Measurements from ENCODE around the gene GPX4. TPM values are rescaled to one million over a fixed set of nuclear protein-coding genes. Genes with fewer than 3 reads are reported as not detected.

The GPX4 gene
- total and polyA plus RNA-seq, 9 of the 15 experiments (the other 6 are each of a cell fraction or from before 2014, with no cell fraction given): 61.4 to 661 (median 349) TPM

DNA sequence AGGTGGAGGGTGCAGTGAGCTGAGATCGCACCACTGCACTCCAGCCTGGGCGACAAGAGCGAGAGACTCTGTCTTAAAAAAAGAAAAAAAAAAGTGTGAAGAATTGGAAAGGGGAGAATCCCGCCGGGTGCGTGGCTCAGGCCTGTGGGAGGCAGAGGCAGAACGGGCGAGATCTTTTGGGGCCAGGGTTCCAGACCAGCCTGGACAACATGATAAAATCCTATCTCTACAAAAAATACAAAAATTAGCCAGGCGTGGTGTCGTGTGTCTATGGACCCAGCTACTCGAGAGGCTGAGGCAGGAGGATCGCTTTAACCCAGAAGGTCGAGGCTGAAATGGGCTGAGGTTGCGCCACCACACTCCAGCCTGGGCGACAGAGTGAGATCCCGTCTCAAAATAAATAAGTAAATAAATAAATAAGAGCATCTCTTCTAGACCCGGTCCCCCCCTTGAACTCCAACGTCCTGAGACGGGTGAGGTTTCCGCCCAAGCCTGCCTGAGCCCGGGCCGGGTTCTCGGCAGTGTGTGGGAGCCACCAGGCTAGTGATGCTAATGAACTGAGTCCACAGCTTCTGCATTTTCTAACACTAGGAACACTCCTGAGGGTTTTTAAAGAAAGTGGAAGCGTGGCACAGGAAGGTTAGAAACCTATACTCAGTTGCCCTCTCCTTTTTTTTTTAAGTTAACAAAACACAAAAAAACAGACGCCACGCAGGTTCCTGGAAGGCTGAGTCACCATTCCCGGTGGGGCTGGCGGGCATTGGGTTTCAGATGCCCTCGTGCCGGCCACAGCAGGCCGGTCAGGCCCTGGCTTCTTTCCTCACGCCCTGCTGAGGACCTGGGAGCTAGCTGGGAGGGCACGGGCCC lies 22.0 kb downstream of the GPX4 start (continued):
- TF ChIP-seq KLF16 (IDR thresholded peaks at IDR 0.05): no peak
- no peak for TF ChIP-seq SRSF3 (IDR thresholded peaks at IDR 0.05; ENCODE audit: insufficient read depth, low read length)
- TF ChIP-seq BCOR (IDR thresholded peaks at IDR 0.05): peak; percentile 40; the same call in 1 of the 2 replicates
- TF ChIP-seq TCF7L2 (IDR thresholded peaks at IDR 0.05; ENCODE audit: low read depth, low read length): no peak
- no peak for TF ChIP-seq HDAC3 (IDR thresholded peaks at IDR 0.05; ENCODE audit: borderline replicate concordance, partially characterized antibody)
- no peak for TF ChIP-seq PTBP1 (IDR thresholded peaks at IDR 0.05; ENCODE audit: low read depth, low read length)
- TF ChIP-seq, protein P1, sequence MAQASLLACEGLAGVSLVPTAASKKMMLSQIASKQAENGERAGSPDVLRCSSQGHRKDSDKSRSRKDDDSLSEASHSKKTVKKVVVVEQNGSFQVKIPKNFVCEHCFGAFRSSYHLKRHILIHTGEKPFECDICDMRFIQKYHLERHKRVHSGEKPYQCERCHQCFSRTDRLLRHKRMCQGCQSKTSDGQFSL (CRISPR knock-in tag; IDR thresholded peaks at IDR 0.05): no peak
- TF ChIP-seq, protein P1 (tag; IDR thresholded peaks at IDR 0.05): no peak
- TF ChIP-seq HMG20A (CRISPR knock-in tag; conservative IDR thresholded peaks at IDR 0.05): no peak
- no peak for TF ChIP-seq PPARD (CRISPR knock-in tag; IDR thresholded peaks at IDR 0.05)
- TF ChIP-seq CC2D1A (IDR thresholded peaks at IDR 0.05): peak; percentile 34; the same call in 1 of the 2 replicates
- no peak for TF ChIP-seq CAMTA2 (CRISPR knock-in tag; conservative IDR thresholded peaks at IDR 0.05)
- no peak for TF ChIP-seq RFX7 (CRISPR knock-in tag; IDR thresholded peaks at IDR 0.05)
- TF ChIP-seq, protein P2, sequence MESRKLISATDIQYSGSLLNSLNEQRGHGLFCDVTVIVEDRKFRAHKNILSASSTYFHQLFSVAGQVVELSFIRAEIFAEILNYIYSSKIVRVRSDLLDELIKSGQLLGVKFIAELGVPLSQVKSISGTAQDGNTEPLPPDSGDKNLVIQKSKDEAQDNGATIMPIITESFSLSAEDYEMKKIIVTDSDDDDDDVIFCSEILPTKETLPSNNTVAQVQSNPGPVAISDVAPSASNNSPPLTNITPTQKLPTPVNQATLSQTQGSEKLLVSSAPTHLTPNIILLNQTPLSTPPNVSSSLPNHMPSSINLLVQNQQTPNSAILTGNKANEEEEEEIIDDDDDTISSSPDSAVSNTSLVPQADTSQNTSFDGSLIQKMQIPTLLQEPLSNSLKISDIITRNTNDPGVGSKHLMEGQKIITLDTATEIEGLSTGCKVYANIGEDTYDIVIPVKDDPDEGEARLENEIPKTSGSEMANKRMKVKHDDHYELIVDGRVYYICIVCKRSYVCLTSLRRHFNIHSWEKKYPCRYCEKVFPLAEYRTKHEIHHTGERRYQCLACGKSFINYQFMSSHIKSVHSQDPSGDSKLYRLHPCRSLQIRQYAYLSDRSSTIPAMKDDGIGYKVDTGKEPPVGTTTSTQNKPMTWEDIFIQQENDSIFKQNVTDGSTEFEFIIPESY (CRISPR knock-in tag; IDR thresholded peaks at IDR 0.05): peak; percentile 63
- no peak for TF ChIP-seq PYGO2 (tag; IDR thresholded peaks at IDR 0.05)
- TF ChIP-seq POLR2AphosphoS2 (IDR thresholded peaks at IDR 0.05; ENCODE audit: low read length): no peak
- peak; percentile 41; the same call in 1 of the 2 replicates for TF ChIP-seq DPF2 (IDR thresholded peaks at IDR 0.05)
- TF ChIP-seq DMBX1 (CRISPR knock-in tag; IDR thresholded peaks at IDR 0.05; ENCODE audit: borderline replicate concordance): no peak
- TF ChIP-seq CBFB (CRISPR knock-in tag; IDR thresholded peaks at IDR 0.05): no peak
- no peak for TF ChIP-seq MTA1 (IDR thresholded peaks at IDR 0.05; ENCODE audit: borderline replicate concordance)
- no peak for TF ChIP-seq BHLHE40 (IDR thresholded peaks at IDR 0.05; ENCODE audit: low read length)
- no peak for TF ChIP-seq ZNF764 (CRISPR knock-in tag; IDR thresholded peaks at IDR 0.05; ENCODE audit: low read depth)
- no peak for TF ChIP-seq GABPB1 (CRISPR knock-in tag; IDR thresholded peaks at IDR 0.05)
- no peak for TF ChIP-seq HDAC8 (tag; IDR thresholded peaks at IDR 0.05)
- TF ChIP-seq GATA2 (CRISPR knock-in tag; IDR thresholded peaks at IDR 0.05): no peak
- no peak for TF ChIP-seq CBX5 (IDR thresholded peaks at IDR 0.05; ENCODE audit: borderline replicate concordance, low read depth)
- no peak for TF ChIP-seq JUND (IDR thresholded peaks at IDR 0.05; ENCODE audit: borderline replicate concordance, low read depth, low read length)
- no peak for TF ChIP-seq JUND (tag; IDR thresholded peaks at IDR 0.05; ENCODE audit: borderline replicate concordance, low read depth, low read length)
